Pancreas (tissue), 10 donors: ENCODE results near the gene ICAM2. TPM values are rescaled to one million over a fixed set of nuclear protein-coding genes. Genes with fewer than 3 reads are reported as not detected.

Experiments
- ATAC-seq, 4 donors: fragments of 200-7000 bp; cut with Tn5 transposase; one replicate each; pipeline versions ENCODE4 v1.8.0 to v1.9.1; 2020; ENCODE audit warnings: mild to moderate bottlenecking in 4 of 4, moderate library complexity in 4 of 4
- DNase-seq, 6 donors: peaks; one replicate each; pipeline ENCODE4 v3.0.0-alpha.2; 2020
- FAIRE-seq: peaks from 2 replicates; lab custom pipeline; 2012; peaks lifted over from hg19 to GRCh38; lab: Jason Lieb, UNC
- H3K27ac ChIP-seq, 4 donors: fragments of 200-600 bp; sonication (generic); 1 replicate in 3 of 4; 2 replicates in 1 of 4; pipeline versions ENCODE4 v1.5.0 to v1.8.0; 2020
- H3K27me3 ChIP-seq, 4 donors: fragments of 200-600 bp; one replicate each; pipeline ENCODE4 v1.8.0; 2021
- H3K36me3 ChIP-seq, 3 donors: fragments of 200-600 bp; sonication (generic) in 1 of 3; one replicate each; pipeline versions ENCODE4 v1.5.0 to v1.8.0; 2020 to 2021
- H3K4me1 ChIP-seq, 3 donors: fragments of 200-600 bp; one replicate each; pipeline ENCODE4 v1.8.0; 2021
- H3K4me3 ChIP-seq, 4 donors: fragments of 200-600 bp; sonication (generic) in 2 of 4; one replicate each; pipeline versions ENCODE4 v1.5.0 to v1.8.0; 2020 to 2021
- H3K9me3 ChIP-seq, 4 donors: fragments of 200-600 bp; one replicate each; pipeline ENCODE4 v1.8.0; 2021
- CTCF ChIP-seq, 4 donors: fragments of 200-600 bp; sonication (generic) in 3 of 4; IDR thresholded peaks; one replicate each; pipeline versions ENCODE4 v1.5.0 to v1.8.0; 2021; ENCODE audit warnings: antibody characterized with exemption in 4 of 4
- WGBS, 2 donors: extraction: QIAGEN DNeasy Blood & Tissue Kit; methylation state at CpG; one replicate each; pipeline ENCODE4 v1.1.7; 2013; 5-methylcytosine and 5-hydroxymethylcytosine counted together
- intact Hi-C, 3 donors: fragments of 100-400 bp; cut with DNase I; formaldehyde crosslinking; loops; one replicate each; pipeline versions ENCODE4 v1.11.1 to v1.14.2; 2022
- polyA plus RNA-seq, 2 donors: library from polyadenylated mRNA; stranded (reverse); fragments of 200-250 nt; gene quantifications; one replicate each; pipeline ENCODE4 v1.2.3, GENCODE V29; 2013
- total RNA-seq, 6 donors: library from RNA; stranded (reverse); fragmentation: NEBNext Ultra II Directional in 4 of 6; extraction: Animal tissue kit (Norgen Biotek cat#: 25700) in 4 of 6; gene quantifications; one replicate each; pipeline versions ENCODE4 v1.2.1 to v1.2.4, GENCODE V29; 2021 to 2023
- donor health status: healthy with polysubstance abuse.
- donor health status: DM: no; HTN: no; CAD: no; lungs with moderate emphysema.
- donor health status: DM: no; HTN: no; CAD: no.
- donor health status: control.
- donor health status: control.
- donor health status: Bipolar disorder and iron deficiency.
- donor health status: DM: yes; HTN: yes; CAD: no.
- donor health status: DM: no; HTN: no; CAD: no.
- donor health status: DM: no; HTN: no; CAD: no.
- donor health status: DM: yes; HTN: yes; CAD: no.

Gene ICAM2
- total and polyA plus RNA-seq, 8 donors, result 4.9 to 19.1 (median 7.4) TPM

- no peak for FAIRE-seq
These were observed 42.7 kb upstream of the ICAM2 start for GRCh38 chr17:64063088-64063487.

GRCh38 chr17:64061178-64061898 is 40.9 kb upstream of the ICAM2 start:
- intact Hi-C loops, result loop anchor here in 2 of 3 donors (5.0 to 10.0 kb wide), 2 partner anchors 63 to 71 kb away; partner anchors contain the start of gene ERN1 (in 1 of the 2)

More at GRCh38 chr17:64063088-64063487, 42.7 kb upstream of the ICAM2 start:
- TF ChIP-seq CTCF (IDR thresholded peaks at IDR 0.05), result no peak
- Histone ChIP-seq H3K36me3 (peaks cover 0 to 51% (median 0%) of the 10 kb centered on the region in 3 donors), H3K9me3 (no peaks in the 10 kb centered on the region), H3K27me3 (no peaks in the 10 kb centered on the region), H3K27ac (peak overlapping the region in 2 of 4 donors; percentile 40 to 66), H3K4me3 (no peak overlapping the region), H3K4me1 (peaks cover 14 to 36% (median 21%) of the 10 kb centered on the region in 3 donors)
- 67 to 70% methylated on average over 4 to 5 of the region's 5 CpGs for WGBS, 2 donors
- no peak for ATAC-seq
- no peak for DNase-seq
- intact Hi-C loops, result loop anchor here in 2 of 3 donors (5.0 to 10.0 kb wide), 2 partner anchors 62 to 69 kb away; partner anchors contain the start of gene ERN1 (in 1 of the 2)

GRCh38 chr17:64060331-64060730 is 39.9 kb upstream of the ICAM2 start:
- DNase-seq (no peak), ATAC-seq (no peak), FAIRE-seq (no peak)
- peak overlapping the region in 2 of 4 donors; percentile 83 to 89 for H3K27ac ChIP-seq
- intact Hi-C loops, result loop anchor here in 2 of 3 donors (5.0 to 10.0 kb wide), 2 partner anchors 64 to 72 kb away; partner anchors contain the start of gene ERN1 (in 1 of the 2)
- no peaks in the 10 kb centered on the region for H3K9me3 ChIP-seq
- no peaks in the 10 kb centered on the region for H3K27me3 ChIP-seq
- no peak for TF ChIP-seq CTCF (IDR thresholded peaks at IDR 0.05)
- peaks cover 0 to 23% (median 4%) of the 10 kb centered on the region in 3 donors for H3K36me3 ChIP-seq
- 83 to 88% methylated on average over 5 of the region's 5 CpGs for WGBS, 2 donors
- no peak overlapping the region for H3K4me3 ChIP-seq
- peaks cover 40 to 57% (median 41%) of the 10 kb centered on the region in 3 donors for H3K4me1 ChIP-seq

More at GRCh38 chr17:64061178-64061898, 40.9 kb upstream of the ICAM2 start:
- no peak for TF ChIP-seq CTCF (IDR thresholded peaks at IDR 0.05)
- FAIRE-seq (no peak), DNase-seq (no peak), ATAC-seq (no peak)
- Histone ChIP-seq H3K4me3 (no peak overlapping the region), H3K4me1 (peaks cover 31 to 52% (median 35%) of the 10 kb centered on the region in 3 donors), H3K36me3 (peaks cover 0 to 34% (median 4%) of the 10 kb centered on the region in 3 donors), H3K27me3 (no peaks in the 10 kb centered on the region), H3K9me3 (no peaks in the 10 kb centered on the region), H3K27ac (peak overlapping the region in 2 of 4 donors; percentile 21 to 89)
- 85 to 87% methylated on average over 5 of the region's 5 CpGs for WGBS, 2 donors

- peaks cover 40 to 53% (median 42%) of the 10 kb centered on the region in 3 donors for H3K4me1 ChIP-seq
- peaks cover 0 to 18% (median 9%) of the 10 kb centered on the region in 3 donors for H3K36me3 ChIP-seq
- no peaks in the 10 kb centered on the region for H3K9me3 ChIP-seq
- no peak overlapping the region for H3K4me3 ChIP-seq
- H3K27ac ChIP-seq, result peak overlapping the region in 3 of 4 donors; percentile 20 to 89 (median 83)
- 95 to 100% methylated on average over 2 of the region's 2 CpGs for WGBS, 2 donors
- no peaks in the 10 kb centered on the region for H3K27me3 ChIP-seq
- FAIRE-seq (no peak), ATAC-seq (no peak), DNase-seq (no peak)
- intact Hi-C loops, result loop anchor here in 2 of 3 donors (5.0 to 10.0 kb wide), 2 partner anchors 65 to 73 kb away; partner anchors contain the start of gene ERN1 (in 1 of the 2)
- no peak for TF ChIP-seq CTCF (IDR thresholded peaks at IDR 0.05)
These were observed 39.3 kb upstream of the ICAM2 start for GRCh38 chr17:64059756-64060155.
